HL-60 (cell line): ENCODE data around the gene PGRMC2.

Experiments used
- DNase-seq, 2 experiments: peaks; one replicate each; pipeline ENCODE4 v3.0.0-alpha.2; 2010 to 2020; ENCODE audit warnings: low read depth in 1 of 2, low spot score in 1 of 2
- H3K27ac ChIP-seq: fragments of 250-450 bp; sonication (Bioruptor Pico); replicated peaks from 2 replicates; pipeline ENCODE4 v1.5.1; 2020; ENCODE audit warnings: mild to moderate bottlenecking, moderate library complexity
- H3K27me3 ChIP-seq: fragments of 250-450 bp; sonication (Bioruptor Pico); 2 replicates; pipeline ENCODE4 v1.5.1; 2021; ENCODE audit warnings: mild to moderate bottlenecking, moderate library complexity; ENCODE audit not compliant: insufficient read depth, poor library complexity, severe bottlenecking
- H3K4me3 ChIP-seq: replicated peaks from 2 replicates; pipeline ENCODE4 v1.5.1; 2011; ENCODE audit warnings: mild to moderate bottlenecking, control low read depth, low read length; ENCODE audit not compliant: insufficient read depth
- CTCF ChIP-seq: IDR thresholded peaks from one replicate; pipeline ENCODE4 v1.5.1; 2011; ENCODE audit warnings: low read length, control low read depth, inconsistent platforms; ENCODE audit not compliant: insufficient read depth
- GABPA ChIP-seq: IDR thresholded peaks from 2 replicates; pipeline ENCODE4 v1.6.1; 2012; ENCODE audit warnings: low read depth
- POLR2AphosphoS5 ChIP-seq: IDR thresholded peaks from 2 replicates; pipeline ENCODE4 v1.6.1; 2012; ENCODE audit warnings: low read depth
- REST ChIP-seq: IDR thresholded peaks from 2 replicates; pipeline ENCODE4 v1.6.1; 2012; ENCODE audit warnings: low read depth; ENCODE audit not compliant: insufficient replicate concordance
- SPI1 ChIP-seq: IDR thresholded peaks from 2 replicates; pipeline ENCODE4 v1.6.1; 2012; ENCODE audit warnings: low read depth, mild to moderate bottlenecking, borderline replicate concordance

The PGRMC2 gene

GRCh38 chr4:128279624-128280225 lies 7.9 kb downstream of the PGRMC2 start:
- no peak overlapping the region for H3K4me3 ChIP-seq
- H3K27me3 ChIP-seq, result no peaks in the 10 kb centered on the region
- no peak for DNase-seq
- TF ChIP-seq GABPA (no peak), REST (no peak), POLR2AphosphoS5 (no peak), CTCF (no peak), SPI1 (no peak)
- H3K27ac ChIP-seq, result no peak overlapping the region

- no peak for DNase-seq
- Histone ChIP-seq H3K27me3 (no peaks in the 10 kb centered on the region), H3K4me3 (no peak overlapping the region), H3K27ac (no peak overlapping the region)
- TF ChIP-seq GABPA, result no peak
- no peak for TF ChIP-seq SPI1
- no peak for TF ChIP-seq CTCF
- TF ChIP-seq REST, result no peak
- TF ChIP-seq POLR2AphosphoS5, result no peak
Measured at GRCh38 chr4:128277856-128278255, 9.8 kb downstream of the PGRMC2 start.

GRCh38 chr4:128275346-128275745 lies 12.3 kb downstream of the PGRMC2 start:
- TF ChIP-seq CTCF, result no peak
- no peak for TF ChIP-seq REST
- no peak for TF ChIP-seq POLR2AphosphoS5
- no peak for TF ChIP-seq GABPA
- no peak for TF ChIP-seq SPI1
- Histone ChIP-seq H3K27me3 (no peaks in the 10 kb centered on the region), H3K27ac (no peak overlapping the region), H3K4me3 (no peak overlapping the region)
- DNase-seq, result no peak
